Esophagus muscularis mucosa (tissue), 4 donors: ENCODE measurements around the gene SLIT1. TPM values are rescaled to one million over a fixed set of nuclear protein-coding genes. Genes with fewer than 3 reads are reported as not detected.

Experiments
- DNase-seq: peaks from one replicate; pipeline ENCODE4 v3.0.0-alpha.2; 2017; ENCODE audit errors: extremely low spot score
- H3K27ac ChIP-seq, 4 donors: fragments of 200-600 bp; sonication (generic); replicated peaks in 1 of 4; 1 replicate in 3 of 4; 2 replicates in 1 of 4; pipeline ENCODE4 v1.5.1; 2016 to 2019; ENCODE audit warnings: mild to moderate bottlenecking in 1 of 4
- H3K27me3 ChIP-seq, 4 donors: fragments of 200-600 bp; sonication (generic); one replicate each; pipeline versions ENCODE4 v1.5.1 to v1.6.0; 2016 to 2019
- H3K36me3 ChIP-seq, 4 donors: fragments of 200-600 bp; sonication (generic); one replicate each; pipeline ENCODE4 v1.5.1; 2016 to 2019
- H3K4me1 ChIP-seq, 4 donors: fragments of 200-600 bp; sonication (generic); one replicate each; pipeline ENCODE4 v1.5.1; 2016 to 2019
- H3K4me3 ChIP-seq, 4 donors: fragments of 200-600 bp; sonication (generic); 1 replicate in 2 of 4; 2 replicates in 2 of 4; pipeline ENCODE4 v1.5.1; 2016 to 2019; ENCODE audit warnings: mild to moderate bottlenecking in 4 of 4, moderate library complexity in 1 of 4
- H3K9me3 ChIP-seq, 4 donors: fragments of 200-600 bp; sonication (generic); 1 replicate in 3 of 4; 2 replicates in 1 of 4; pipeline ENCODE4 v1.5.1; 2016 to 2019
- EP300 ChIP-seq: sonication (generic); formaldehyde crosslinking; IDR thresholded peaks from one replicate; pipeline ENCODE4 v1.6.1; 2017; ENCODE audit warnings: antibody characterized with exemption
- POLR2A ChIP-seq: fragments of 450-650 bp; IDR thresholded peaks from one replicate; pipeline ENCODE4 v1.6.1; 2017; ENCODE audit warnings: antibody characterized with exemption, moderate library complexity, mild to moderate bottlenecking, low read depth
- POLR2AphosphoS5 ChIP-seq, 2 donors: sonication (generic); formaldehyde crosslinking; IDR thresholded peaks; one replicate each; pipeline ENCODE4 v1.6.1; 2017; ENCODE audit warnings: antibody characterized with exemption in 2 of 2
- WGBS: methylation state at CpG from one replicate; pipeline ENCODE4 v1.1.5; 2018; 5-methylcytosine and 5-hydroxymethylcytosine counted together
- intact Hi-C: fragments of 100-400 bp; cut with DNase I; formaldehyde crosslinking; loops from one replicate; pipeline ENCODE4 v1.15.1; 2023
- total RNA-seq, 4 donors: library from RNA; depleted of rRNA; stranded (reverse); fragments of >200 nt; gene quantifications; one replicate each; pipeline versions ENCODE4 v1.1.0 to v1.2.1, GENCODE V29; 2016
- TF ChIP-seq, protein P1 (sequence below), 3 experiments: fragments of 200-600 bp in 2 of 3; fragments of 450-650 bp in 1 of 3; sonication (generic) in 2 of 3; IDR thresholded peaks; one replicate each; pipeline ENCODE4 v1.5.1; 2017 to 2019; ENCODE audit warnings: antibody characterized with exemption in 3 of 3, mild to moderate bottlenecking in 2 of 3, moderate library complexity in 1 of 3

Gene SLIT1
- total RNA-seq, 4 donors from 2014 or later: 0.13 to 0.42 (median 0.31) TPM

DNA sequence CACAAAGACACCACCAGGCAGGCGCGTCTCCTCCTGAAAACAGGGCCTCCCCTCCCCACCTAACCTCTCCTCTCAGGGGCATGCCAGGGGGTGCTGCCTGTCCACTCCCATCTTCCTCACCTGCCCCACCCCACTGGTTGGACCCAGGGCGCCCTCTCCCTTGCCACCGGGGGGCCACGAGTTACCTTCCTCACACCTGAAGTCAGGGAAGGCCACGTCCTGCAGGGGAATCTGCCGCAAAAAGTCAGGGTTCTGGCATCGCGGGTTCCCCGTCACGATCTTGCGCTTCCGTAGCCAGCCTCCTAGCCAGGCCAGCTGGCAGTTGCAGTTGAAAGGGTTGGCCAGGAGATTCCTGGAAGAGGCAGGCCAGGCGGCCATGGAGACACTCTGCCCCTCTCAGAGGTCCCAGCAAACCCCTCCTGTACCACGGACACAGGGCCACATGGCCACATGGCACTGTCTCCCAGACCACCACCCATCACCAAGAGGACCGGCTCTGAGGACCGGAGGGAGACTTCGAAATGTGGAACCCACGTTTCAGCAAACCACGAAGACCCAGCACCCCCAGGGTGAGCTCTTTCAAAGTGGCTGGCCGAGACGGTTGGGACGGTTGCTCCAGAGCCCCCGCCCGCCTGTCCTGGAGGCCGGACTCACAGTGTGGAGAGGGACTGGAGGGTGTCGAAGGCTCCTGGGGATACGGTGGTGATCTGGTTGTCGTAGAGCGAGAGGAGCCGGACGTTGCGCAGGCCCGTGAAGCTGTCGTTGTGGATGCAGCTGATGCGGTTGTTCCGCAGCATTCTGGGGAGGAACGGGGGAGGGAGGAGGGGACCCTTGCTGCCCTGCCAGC is 142.8 kb downstream of the SLIT1 start:
- intact Hi-C loops: no loop called here

DNA sequence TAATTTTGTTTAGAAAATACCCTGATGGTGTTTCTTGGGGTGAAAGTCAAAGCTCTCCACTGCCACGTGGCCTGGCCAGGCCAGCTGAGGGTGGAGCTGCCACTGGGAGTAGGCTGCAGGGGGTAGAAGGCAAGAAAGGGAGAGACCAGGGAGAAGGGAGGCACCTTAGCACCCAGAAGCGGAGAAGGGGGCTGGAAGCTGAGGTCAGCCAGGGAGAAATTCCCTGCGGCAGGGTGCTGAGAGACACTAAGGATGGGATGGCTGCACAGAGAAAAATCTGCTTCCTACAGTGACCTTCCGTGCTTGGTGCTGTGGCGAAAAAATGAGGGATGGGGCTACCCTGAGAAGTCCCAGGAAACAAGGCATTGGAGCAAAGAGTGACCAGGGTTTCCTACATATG is 143.7 kb downstream of the SLIT1 start:
- DNase-seq: no peak
- intact Hi-C loops: no loop called here
- no peak overlapping the region for H3K27ac ChIP-seq
- TF ChIP-seq, protein P1, sequence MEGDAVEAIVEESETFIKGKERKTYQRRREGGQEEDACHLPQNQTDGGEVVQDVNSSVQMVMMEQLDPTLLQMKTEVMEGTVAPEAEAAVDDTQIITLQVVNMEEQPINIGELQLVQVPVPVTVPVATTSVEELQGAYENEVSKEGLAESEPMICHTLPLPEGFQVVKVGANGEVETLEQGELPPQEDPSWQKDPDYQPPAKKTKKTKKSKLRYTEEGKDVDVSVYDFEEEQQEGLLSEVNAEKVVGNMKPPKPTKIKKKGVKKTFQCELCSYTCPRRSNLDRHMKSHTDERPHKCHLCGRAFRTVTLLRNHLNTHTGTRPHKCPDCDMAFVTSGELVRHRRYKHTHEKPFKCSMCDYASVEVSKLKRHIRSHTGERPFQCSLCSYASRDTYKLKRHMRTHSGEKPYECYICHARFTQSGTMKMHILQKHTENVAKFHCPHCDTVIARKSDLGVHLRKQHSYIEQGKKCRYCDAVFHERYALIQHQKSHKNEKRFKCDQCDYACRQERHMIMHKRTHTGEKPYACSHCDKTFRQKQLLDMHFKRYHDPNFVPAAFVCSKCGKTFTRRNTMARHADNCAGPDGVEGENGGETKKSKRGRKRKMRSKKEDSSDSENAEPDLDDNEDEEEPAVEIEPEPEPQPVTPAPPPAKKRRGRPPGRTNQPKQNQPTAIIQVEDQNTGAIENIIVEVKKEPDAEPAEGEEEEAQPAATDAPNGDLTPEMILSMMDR (IDR thresholded peaks at IDR 0.05): no peak
- TF ChIP-seq POLR2AphosphoS5 (IDR thresholded peaks at IDR 0.05) (no peak), EP300 (no peak), POLR2A (no peak)
- H3K4me3 ChIP-seq: no peak overlapping the region
- 87% methylated on average over 5 of the region's 5 CpGs for WGBS
- H3K36me3 ChIP-seq: no peaks in the 10 kb centered on the region
- peaks cover 0 to 3% (median 0%) of the 10 kb centered on the region in 4 donors for H3K9me3 ChIP-seq
- peaks cover 8 to 13% (median 12%) of the 10 kb centered on the region in 4 donors for H3K4me1 ChIP-seq
- H3K27me3 ChIP-seq: no peaks in the 10 kb centered on the region

More for the DNA sequence above, 142.8 kb downstream of the SLIT1 start:
- Histone ChIP-seq H3K4me3 (no peak overlapping the region), H3K36me3 (no peaks in the 10 kb centered on the region), H3K27ac (no peak overlapping the region), H3K27me3 (no peaks in the 10 kb centered on the region), H3K4me1 (peaks cover 1 to 5% (median 3%) of the 10 kb centered on the region in 4 donors), H3K9me3 (peaks cover 0 to 3% (median 0%) of the 10 kb centered on the region in 4 donors)
- no peak for DNase-seq
- WGBS: 91% methylated on average over 20 of the region's 38 CpGs
- TF ChIP-seq EP300 (no peak), POLR2AphosphoS5 (IDR thresholded peaks at IDR 0.05) (no peak), POLR2A (no peak)
- TF ChIP-seq, protein P1 (IDR thresholded peaks at IDR 0.05): no peak

DNA sequence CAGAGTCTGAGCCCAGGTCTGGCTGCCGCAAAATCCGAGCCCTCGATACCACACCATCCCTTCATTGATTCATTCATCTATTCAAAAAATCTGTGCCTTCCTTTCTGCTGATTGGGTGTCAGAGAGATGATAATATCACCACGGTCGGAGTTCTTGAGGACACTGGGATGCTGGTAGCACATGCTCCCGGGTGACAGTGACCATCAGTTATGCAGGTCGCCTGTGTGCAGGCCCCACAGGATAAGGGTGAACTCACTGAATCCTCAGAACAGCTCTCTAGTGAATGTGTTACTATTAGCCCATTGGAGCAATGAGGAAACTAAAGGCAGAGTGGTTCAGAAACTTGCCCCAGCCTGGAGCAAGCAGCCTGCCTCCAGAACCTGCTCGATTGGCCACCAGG is 145.1 kb downstream of the SLIT1 start:
- no peaks in the 10 kb centered on the region for H3K36me3 ChIP-seq

DNA sequence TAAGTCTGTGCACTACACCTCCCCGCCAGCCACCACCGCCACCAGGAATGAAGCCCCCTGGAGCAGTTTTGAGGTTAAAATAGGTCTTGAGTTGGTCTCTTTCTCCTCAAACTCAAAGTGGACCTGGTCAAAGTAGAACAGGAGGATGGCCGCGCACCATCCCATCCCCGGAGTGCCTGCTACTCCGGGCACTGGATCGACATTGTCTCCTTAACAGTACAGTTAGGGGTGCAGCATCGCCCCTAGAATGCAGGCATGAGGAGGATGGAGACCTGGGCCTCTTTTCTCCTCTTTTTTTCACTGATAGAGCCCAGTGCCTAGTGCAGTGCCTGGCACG is 145.5 kb downstream of the SLIT1 start:
- TF ChIP-seq, protein P1 (IDR thresholded peaks at IDR 0.05): no peak
- no peak for TF ChIP-seq POLR2AphosphoS5 (IDR thresholded peaks at IDR 0.05)
- no peak for TF ChIP-seq POLR2A
- no peak for TF ChIP-seq EP300
- no peak for DNase-seq
- intact Hi-C loops: no loop called here
- 100% methylated on average over 7 of the region's 9 CpGs for WGBS
- peaks cover 0 to 3% (median 0%) of the 10 kb centered on the region in 4 donors for H3K9me3 ChIP-seq
- no peaks in the 10 kb centered on the region for H3K36me3 ChIP-seq
- no peak overlapping the region for H3K27ac ChIP-seq
- no peaks in the 10 kb centered on the region for H3K27me3 ChIP-seq
- H3K4me3 ChIP-seq: no peak overlapping the region
- peaks cover 8 to 15% (median 13%) of the 10 kb centered on the region in 4 donors for H3K4me1 ChIP-seq

More for the DNA sequence above, 145.1 kb downstream of the SLIT1 start:
- Histone ChIP-seq H3K9me3 (peaks cover 0 to 3% (median 0%) of the 10 kb centered on the region in 4 donors), H3K4me3 (no peak overlapping the region), H3K27me3 (no peaks in the 10 kb centered on the region), H3K4me1 (peaks cover 8 to 15% (median 13%) of the 10 kb centered on the region in 4 donors), H3K27ac (no peak overlapping the region)
- DNase-seq: no peak
- 93% methylated on average over 7 of the region's 8 CpGs for WGBS
- TF ChIP-seq EP300 (no peak), POLR2A (no peak), POLR2AphosphoS5 (IDR thresholded peaks at IDR 0.05) (no peak)
- TF ChIP-seq, protein P1 (IDR thresholded peaks at IDR 0.05): no peak
- intact Hi-C loops: no loop called here
